Measurements from ENCODE around the gene INKA2.
A peak's percentile ranks its signal among the peaks of the same experiment; 100 is the strongest.

The INKA2 gene

DNA sequence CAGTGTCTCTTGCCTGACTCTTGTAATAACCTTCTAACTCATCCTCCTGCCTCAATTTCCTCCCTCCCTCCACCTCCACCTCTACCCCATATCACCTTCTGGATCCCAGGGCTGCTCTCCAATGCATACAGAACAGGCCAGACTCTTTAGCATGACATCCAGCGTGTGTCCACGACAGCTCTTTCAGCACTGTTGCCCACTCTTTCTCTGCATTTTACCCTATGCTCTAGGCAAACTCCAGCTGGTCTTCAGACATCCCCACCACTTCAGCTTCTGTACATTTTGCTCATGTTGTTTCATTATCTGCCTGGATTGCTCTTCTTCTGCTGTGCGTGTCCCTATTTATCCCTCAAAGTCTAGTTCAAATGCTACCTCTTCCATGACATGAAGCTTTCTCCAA is 4.8 kb downstream of the INKA2 start:
- no peak for TF ChIP-seq CTCF (IDR thresholded peaks at IDR 0.05; ENCODE audit: low read length, missing control alignments)
- no peak for DNase-seq (ENCODE audit: low read depth)
- no peak overlapping the region for H3K4me3 ChIP-seq (replicated peaks; ENCODE audit: low read depth, low read length)

DNA sequence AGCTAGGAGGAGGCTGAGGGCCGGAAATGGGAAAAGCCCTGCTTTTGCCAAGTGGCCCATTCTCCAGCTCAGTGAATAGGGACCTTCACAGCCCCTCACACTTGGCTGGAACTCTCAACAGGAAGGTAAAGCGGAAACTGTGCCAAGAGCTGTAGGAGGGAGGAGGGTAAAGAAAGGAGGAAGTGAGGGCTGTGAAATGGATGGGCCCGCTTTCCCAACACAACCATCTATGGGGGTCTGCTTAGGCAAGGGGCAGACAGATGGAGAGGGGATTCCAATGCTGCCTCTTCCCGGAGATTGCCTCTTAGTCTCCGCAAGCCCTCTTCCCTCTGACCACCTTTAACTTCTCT is 5.2 kb downstream of the INKA2 start:
- no peak for TF ChIP-seq CTCF (IDR thresholded peaks at IDR 0.05; ENCODE audit: low read length, missing control alignments)
- no peak for DNase-seq (ENCODE audit: low read depth)
- H3K4me3 ChIP-seq (replicated peaks; ENCODE audit: low read depth, low read length): no peak overlapping the region

GRCh38 chr1:111733183-111733991 is 5.8 kb downstream of the INKA2 start:
- TF ChIP-seq CTCF (IDR thresholded peaks at IDR 0.05; ENCODE audit: low read length, missing control alignments): no peak
- peak; percentile 92 for DNase-seq (ENCODE audit: low read depth)

DNA sequence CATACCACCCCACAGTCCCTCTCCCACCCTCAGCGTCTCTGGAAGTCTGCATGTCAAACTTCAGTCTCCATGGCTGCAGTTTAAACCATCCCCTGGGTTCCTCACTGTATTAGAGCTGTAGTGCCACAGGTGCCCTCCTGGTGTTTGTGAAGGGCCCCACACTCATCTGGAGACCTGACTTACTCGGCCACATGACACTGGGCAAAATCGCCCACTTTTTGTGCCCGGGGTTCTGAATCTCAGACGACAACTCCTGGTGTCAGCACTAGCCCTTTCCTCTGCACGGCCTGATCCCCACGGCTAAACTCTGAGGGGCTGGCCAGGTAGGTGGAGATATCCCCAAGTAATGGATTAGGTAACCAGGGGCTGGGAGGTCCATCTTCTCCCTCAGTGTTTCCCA is 6.5 kb downstream of the INKA2 start:
- no peak for TF ChIP-seq CTCF (IDR thresholded peaks at IDR 0.05; ENCODE audit: low read length, missing control alignments)
- no peak for DNase-seq (ENCODE audit: low read depth)
- H3K4me3 ChIP-seq (replicated peaks; ENCODE audit: low read depth, low read length): no peak overlapping the region

More at GRCh38 chr1:111733183-111733991, 5.8 kb downstream of the INKA2 start:
- no peak overlapping the region for H3K4me3 ChIP-seq (replicated peaks; ENCODE audit: low read depth, low read length)

DNA sequence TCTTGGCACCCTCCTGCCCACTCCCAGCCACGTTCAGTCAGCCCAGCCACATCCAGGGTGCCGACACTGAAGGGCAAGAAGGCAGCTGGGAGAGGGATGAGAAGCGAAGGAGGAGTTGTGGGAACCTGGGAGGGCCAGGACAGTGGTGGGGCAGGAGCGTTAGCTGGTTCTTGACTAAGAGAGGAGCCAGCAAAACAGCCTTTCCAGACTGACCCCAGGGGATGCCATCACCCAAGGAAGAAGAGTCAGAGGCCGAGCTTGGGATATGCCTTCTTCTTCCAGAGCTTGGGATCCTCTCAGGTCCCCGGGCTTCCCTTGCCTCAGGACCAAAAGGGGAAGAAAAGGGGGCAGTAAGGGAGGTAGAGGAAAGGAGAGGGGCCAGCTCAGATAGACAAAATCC is 7.2 kb downstream of the INKA2 start:
- DNase-seq (ENCODE audit: low read depth): no peak
- H3K4me3 ChIP-seq (replicated peaks; ENCODE audit: low read depth, low read length): no peak overlapping the region
- no peak for TF ChIP-seq CTCF (IDR thresholded peaks at IDR 0.05; ENCODE audit: low read length, missing control alignments)

- TF ChIP-seq CTCF (IDR thresholded peaks at IDR 0.05; ENCODE audit: low read length, missing control alignments): no peak
- H3K4me3 ChIP-seq (replicated peaks; ENCODE audit: low read depth, low read length): no peak overlapping the region
- DNase-seq (ENCODE audit: low read depth): no peak
These were observed 8.5 kb downstream of the INKA2 start for GRCh38 chr1:111730706-111731105.

Measured in fibroblast of pulmonary artery (primary cell).